Measurements from ENCODE around the gene RAPGEF1. TPM values are rescaled to one million over a fixed set of nuclear protein-coding genes. Genes with fewer than 3 reads are reported as not detected.

RAPGEF1 gene
- total and polyA plus RNA-seq, 2 of the 13 experiments (the other 11 are each of a cell fraction or from before 2014, with no cell fraction given), result 21.2 to 38.9 TPM

DNA sequence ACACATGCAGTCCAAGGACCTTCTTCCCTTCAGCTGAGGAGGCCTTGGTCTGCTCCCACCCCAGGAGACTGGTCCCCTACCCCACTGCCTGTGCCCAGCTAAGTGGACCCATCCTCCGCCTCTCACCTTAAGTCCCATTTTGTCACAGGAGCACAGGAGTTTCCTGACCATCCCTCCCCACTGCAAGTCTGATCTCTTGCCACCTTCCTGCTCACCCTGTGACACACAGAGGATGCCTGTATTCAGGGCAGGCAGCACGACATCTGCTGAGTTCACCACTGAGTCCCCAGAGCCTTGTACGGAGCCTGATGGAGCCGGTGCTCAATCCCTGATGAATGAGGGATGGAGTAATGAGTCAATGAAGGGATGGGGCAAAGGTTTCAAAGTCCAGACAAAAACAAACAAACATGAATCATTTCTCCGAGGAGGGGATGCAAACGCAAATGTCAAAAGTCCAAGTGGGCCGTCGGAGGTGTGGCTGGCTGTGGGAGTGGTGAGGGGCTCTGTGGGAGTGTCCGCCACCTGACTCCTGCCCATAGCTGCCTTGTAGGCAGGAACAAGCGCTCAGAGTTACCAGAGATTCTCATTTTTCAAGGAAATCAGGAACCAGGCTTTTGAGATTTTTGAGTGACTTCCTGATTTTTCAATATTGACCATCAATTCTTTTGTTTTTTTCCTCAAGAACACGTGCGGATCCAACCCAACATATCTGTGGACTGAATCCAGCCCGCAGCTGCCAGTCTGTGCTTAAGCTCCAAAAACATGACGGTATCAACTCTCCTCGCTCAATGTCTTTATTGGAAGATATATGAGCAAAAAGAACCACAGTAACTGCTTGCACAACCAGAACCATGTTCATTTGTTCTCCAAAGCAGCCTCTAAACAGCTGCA lies 4.4 kb downstream of the RAPGEF1 start (continued):
- TF ChIP-seq, protein P1, sequence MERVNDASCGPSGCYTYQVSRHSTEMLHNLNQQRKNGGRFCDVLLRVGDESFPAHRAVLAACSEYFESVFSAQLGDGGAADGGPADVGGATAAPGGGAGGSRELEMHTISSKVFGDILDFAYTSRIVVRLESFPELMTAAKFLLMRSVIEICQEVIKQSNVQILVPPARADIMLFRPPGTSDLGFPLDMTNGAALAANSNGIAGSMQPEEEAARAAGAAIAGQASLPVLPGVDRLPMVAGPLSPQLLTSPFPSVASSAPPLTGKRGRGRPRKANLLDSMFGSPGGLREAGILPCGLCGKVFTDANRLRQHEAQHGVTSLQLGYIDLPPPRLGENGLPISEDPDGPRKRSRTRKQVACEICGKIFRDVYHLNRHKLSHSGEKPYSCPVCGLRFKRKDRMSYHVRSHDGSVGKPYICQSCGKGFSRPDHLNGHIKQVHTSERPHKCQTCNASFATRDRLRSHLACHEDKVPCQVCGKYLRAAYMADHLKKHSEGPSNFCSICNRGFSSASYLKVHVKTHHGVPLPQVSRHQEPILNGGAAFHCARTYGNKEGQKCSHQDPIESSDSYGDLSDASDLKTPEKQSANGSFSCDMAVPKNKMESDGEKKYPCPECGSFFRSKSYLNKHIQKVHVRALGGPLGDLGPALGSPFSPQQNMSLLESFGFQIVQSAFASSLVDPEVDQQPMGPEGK (CRISPR knock-in tag; IDR thresholded peaks at IDR 0.05), result peak; percentile 87
- peak; percentile 82 for TF ChIP-seq ZNF644 (CRISPR knock-in tag; IDR thresholded peaks at IDR 0.05; ENCODE audit: low read depth)
- TF ChIP-seq, protein P2, sequence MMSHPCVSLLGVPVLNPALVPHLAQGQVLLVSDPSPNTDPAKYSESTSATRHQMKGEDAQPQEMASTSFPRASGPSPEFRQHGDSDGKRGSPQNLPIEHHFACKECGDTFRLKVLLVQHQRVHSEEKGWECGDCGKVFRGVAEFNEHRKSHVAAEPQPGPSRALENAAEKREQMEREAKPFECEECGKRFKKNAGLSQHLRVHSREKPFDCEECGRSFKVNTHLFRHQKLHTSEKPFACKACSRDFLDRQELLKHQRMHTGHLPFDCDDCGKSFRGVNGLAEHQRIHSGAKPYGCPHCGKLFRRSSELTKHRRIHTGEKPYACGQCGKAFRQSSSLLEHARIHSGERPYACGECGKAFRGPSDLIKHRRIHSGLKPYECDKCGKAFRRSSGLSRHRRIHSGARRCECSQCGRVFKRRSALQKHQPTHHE (CRISPR knock-in tag; IDR thresholded peaks at IDR 0.05; ENCODE audit: borderline replicate concordance), result 0 out of 2 replicates have a peak, but pooled peaks have one; percentile 42
- TF ChIP-seq ZNF33A (CRISPR knock-in tag; IDR thresholded peaks at IDR 0.05; ENCODE audit: borderline replicate concordance), result peak; percentile 51; the same call in 1 of the 2 replicates
- TF ChIP-seq CREB1 (IDR thresholded peaks at IDR 0.05), result 0 out of 2 replicates have a peak, but pooled peaks have one; percentile 32
- peak; percentile 72 for TF ChIP-seq CREB1 (CRISPR knock-in tag; IDR thresholded peaks at IDR 0.05)
- TF ChIP-seq HNF4A (CRISPR knock-in tag; IDR thresholded peaks at IDR 0.05), result peak; percentile 99
- TF ChIP-seq SATB2 (CRISPR knock-in tag; IDR thresholded peaks at IDR 0.05), result no peak
- peak; percentile 49; the same call in 1 of the 2 replicates for TF ChIP-seq ONECUT2 (CRISPR knock-in tag; IDR thresholded peaks at IDR 0.05)
- TF ChIP-seq, protein P3, sequence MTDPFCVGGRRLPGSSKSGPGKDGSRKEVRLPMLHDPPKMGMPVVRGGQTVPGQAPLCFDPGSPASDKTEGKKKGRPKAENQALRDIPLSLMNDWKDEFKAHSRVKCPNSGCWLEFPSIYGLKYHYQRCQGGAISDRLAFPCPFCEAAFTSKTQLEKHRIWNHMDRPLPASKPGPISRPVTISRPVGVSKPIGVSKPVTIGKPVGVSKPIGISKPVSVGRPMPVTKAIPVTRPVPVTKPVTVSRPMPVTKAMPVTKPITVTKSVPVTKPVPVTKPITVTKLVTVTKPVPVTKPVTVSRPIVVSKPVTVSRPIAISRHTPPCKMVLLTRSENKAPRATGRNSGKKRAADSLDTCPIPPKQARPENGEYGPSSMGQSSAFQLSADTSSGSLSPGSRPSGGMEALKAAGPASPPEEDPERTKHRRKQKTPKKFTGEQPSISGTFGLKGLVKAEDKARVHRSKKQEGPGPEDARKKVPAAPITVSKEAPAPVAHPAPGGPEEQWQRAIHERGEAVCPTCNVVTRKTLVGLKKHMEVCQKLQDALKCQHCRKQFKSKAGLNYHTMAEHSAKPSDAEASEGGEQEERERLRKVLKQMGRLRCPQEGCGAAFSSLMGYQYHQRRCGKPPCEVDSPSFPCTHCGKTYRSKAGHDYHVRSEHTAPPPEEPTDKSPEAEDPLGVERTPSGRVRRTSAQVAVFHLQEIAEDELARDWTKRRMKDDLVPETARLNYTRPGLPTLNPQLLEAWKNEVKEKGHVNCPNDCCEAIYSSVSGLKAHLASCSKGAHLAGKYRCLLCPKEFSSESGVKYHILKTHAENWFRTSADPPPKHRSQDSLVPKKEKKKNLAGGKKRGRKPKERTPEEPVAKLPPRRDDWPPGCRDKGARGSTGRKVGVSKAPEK (CRISPR knock-in tag; IDR thresholded peaks at IDR 0.05; ENCODE audit: borderline replicate concordance), result no peak
- peak; percentile 77; the same call in 1 of the 2 replicates for TF ChIP-seq FOXK1 (CRISPR knock-in tag; IDR thresholded peaks at IDR 0.05; ENCODE audit: borderline replicate concordance, low read depth)
- TF ChIP-seq, protein P4, sequence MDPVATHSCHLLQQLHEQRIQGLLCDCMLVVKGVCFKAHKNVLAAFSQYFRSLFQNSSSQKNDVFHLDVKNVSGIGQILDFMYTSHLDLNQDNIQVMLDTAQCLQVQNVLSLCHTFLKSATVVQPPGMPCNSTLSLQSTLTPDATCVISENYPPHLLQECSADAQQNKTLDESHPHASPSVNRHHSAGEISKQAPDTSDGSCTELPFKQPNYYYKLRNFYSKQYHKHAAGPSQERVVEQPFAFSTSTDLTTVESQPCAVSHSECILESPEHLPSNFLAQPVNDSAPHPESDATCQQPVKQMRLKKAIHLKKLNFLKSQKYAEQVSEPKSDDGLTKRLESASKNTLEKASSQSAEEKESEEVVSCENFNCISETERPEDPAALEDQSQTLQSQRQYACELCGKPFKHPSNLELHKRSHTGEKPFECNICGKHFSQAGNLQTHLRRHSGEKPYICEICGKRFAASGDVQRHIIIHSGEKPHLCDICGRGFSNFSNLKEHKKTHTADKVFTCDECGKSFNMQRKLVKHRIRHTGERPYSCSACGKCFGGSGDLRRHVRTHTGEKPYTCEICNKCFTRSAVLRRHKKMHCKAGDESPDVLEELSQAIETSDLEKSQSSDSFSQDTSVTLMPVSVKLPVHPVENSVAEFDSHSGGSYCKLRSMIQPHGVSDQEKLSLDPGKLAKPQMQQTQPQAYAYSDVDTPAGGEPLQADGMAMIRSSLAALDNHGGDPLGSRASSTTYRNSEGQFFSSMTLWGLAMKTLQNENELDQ (CRISPR knock-in tag; IDR thresholded peaks at IDR 0.05; ENCODE audit: borderline replicate concordance), result no peak; the same call in 1 of the 2 replicates
- TF ChIP-seq, protein P5, sequence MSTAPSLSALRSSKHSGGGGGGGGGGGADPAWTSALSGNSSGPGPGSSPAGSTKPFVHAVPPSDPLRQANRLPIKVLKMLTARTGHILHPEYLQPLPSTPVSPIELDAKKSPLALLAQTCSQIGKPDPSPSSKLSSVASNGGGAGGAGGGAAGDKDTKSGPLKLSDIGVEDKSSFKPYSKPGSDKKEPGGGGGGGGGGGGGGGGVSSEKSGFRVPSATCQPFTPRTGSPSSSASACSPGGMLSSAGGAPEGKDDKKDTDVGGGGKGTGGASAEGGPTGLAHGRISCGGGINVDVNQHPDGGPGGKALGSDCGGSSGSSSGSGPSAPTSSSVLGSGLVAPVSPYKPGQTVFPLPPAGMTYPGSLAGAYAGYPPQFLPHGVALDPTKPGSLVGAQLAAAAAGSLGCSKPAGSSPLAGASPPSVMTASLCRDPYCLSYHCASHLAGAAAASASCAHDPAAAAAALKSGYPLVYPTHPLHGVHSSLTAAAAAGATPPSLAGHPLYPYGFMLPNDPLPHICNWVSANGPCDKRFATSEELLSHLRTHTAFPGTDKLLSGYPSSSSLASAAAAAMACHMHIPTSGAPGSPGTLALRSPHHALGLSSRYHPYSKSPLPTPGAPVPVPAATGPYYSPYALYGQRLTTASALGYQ (CRISPR knock-in tag; IDR thresholded peaks at IDR 0.05), result peak; percentile 69; the same call in 1 of the 2 replicates
- TF ChIP-seq ZNF121 (CRISPR knock-in tag; IDR thresholded peaks at IDR 0.05), result peak; percentile 57; the same call in 1 of the 2 replicates
- TF ChIP-seq, protein P6, sequence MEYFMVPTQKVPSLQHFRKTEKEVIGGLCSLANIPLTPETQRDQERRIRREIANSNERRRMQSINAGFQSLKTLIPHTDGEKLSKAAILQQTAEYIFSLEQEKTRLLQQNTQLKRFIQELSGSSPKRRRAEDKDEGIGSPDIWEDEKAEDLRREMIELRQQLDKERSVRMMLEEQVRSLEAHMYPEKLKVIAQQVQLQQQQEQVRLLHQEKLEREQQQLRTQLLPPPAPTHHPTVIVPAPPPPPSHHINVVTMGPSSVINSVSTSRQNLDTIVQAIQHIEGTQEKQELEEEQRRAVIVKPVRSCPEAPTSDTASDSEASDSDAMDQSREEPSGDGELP (IDR thresholded peaks at IDR 0.05; ENCODE audit: borderline replicate concordance, low read depth), result peak; percentile 67; the same call in 1 of the 2 replicates
